Measurements from ENCODE around the gene PXYLP1.

DNA sequence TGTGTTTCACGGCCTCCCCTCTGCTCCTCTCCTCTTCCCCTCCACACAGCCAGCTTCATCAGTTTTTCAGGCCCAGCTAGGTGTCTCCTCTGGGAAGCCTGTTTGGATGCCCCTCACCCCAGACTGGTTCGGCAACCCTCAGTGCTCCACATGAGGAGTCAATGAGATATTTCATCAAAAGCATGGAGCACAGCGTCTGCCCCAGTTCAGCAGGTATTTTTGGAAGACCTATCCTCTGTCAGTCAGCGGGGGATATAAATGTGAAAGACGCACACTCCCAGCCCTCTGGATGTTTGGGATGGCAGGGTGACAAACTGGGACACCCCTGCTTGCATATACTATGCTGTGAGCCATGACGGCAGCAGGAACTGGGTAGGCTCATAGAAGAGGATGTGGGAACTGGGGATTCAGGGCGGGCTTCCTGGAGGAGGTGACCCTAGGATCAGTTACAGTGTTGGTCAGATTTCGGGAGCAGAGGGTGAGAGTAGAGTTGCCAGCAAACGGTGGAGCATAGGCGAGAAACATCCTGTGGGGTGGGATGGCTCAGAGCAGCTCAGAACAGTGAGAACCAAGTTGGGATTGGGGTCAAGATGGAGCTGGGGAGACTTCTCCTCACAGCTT is 42.9 kb downstream of the PXYLP1 start:
- TF ChIP-seq, protein P1, sequence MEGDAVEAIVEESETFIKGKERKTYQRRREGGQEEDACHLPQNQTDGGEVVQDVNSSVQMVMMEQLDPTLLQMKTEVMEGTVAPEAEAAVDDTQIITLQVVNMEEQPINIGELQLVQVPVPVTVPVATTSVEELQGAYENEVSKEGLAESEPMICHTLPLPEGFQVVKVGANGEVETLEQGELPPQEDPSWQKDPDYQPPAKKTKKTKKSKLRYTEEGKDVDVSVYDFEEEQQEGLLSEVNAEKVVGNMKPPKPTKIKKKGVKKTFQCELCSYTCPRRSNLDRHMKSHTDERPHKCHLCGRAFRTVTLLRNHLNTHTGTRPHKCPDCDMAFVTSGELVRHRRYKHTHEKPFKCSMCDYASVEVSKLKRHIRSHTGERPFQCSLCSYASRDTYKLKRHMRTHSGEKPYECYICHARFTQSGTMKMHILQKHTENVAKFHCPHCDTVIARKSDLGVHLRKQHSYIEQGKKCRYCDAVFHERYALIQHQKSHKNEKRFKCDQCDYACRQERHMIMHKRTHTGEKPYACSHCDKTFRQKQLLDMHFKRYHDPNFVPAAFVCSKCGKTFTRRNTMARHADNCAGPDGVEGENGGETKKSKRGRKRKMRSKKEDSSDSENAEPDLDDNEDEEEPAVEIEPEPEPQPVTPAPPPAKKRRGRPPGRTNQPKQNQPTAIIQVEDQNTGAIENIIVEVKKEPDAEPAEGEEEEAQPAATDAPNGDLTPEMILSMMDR (IDR thresholded peaks at IDR 0.05; ENCODE audit: insufficient read depth, low read depth, low read length), result no peak
- TF ChIP-seq EZH2 (IDR thresholded peaks at IDR 0.05; ENCODE audit: insufficient read depth, low read length), result no peak

All from astrocyte (in vitro differentiated cells and primary cell).